ENCODE results near the gene KRT33A.

Gene KRT33A

DNA sequence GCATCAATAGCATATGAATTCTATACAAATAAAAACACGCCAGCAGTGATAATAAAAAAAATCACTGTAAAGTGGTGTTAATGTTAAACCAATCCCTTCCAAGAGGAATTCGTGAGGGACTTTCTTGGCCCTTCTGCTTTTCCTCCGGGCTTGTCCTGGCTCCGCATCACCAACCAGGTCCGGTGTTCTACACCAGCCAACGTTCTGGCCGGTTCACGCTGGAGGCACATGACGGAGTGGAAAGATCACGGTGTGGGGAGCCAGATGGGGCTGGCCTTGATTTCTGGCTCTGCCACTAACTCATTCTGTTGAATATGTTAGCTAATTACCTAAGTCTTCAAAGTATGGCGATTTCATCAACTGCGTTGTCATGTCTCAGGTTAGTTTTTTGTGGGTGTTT lies 46.5 kb downstream of the KRT33A start:
- DNase-seq (ENCODE audit: low spot score) (no peak), FAIRE-seq (no peak)

DNA sequence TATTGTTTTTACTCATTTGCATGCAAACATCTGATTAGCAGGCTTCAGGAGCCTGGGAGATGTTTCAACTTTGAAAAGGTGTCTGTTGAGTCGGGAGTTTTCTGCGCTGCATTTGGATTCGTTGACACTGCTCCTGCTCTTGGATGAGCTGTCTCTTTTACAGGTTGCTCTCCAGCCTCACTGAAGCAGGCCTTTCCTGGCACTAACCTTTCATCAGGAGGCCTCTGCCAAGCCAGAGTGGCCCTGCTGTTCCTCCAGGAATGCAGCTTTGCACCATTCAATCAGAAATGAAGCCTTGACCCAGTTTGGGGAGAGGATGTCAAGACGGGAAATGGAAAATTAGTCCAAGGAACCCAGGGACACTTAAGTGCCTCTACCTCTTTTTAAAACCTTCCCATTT lies 47.6 kb downstream of the KRT33A start:
- FAIRE-seq (no peak), DNase-seq (ENCODE audit: low spot score) (no peak)

DNA sequence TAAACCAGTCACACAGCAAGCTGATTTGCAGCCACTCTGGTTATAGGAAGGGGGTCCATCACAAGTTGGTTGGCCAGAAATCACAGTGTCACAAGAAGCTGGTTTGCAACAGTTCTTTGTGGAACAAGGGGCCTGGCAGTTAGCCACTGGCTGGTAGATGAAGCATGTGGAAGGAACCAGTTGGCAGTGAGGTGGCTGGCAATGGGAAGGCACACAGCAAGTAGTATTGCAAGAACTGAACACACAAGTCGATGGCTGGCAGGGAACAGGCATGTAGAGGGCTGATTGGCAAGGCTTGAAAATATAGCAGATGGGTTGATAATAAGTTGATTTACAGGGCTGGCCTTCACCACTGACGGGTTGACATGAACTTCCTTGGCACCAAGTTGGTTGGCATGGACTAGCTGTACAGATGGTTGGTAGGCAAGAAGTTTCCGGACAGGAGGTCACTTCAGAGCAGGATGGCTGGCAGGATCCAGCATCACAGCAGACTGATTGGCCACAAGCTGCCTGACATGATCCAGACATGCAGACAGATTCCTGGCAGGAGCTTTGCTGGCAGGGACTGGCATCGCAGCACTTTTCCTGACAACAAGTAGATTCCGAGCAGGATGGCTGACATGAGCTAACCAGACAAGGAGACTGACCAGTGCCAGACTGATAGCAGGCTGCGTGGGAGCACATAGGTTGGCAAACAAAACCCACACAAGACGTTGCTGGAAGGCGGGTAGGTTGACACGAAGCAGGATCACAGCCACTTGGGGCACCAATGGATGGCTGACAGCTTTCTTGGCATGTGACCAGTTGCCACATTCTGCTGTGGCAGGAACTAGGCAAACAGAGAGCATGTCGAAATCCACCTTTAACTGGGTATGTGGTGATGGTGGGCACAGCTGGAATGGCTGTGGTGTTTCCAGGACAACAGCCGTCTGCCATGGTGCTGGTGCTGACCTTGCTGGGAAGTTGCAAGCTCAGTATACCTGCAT lies 48.4 kb downstream of the KRT33A start, which contains the start of gene KRTAP29-1:
Gene KRTAP29-1 (minus strand): TSS at position 936 of the 986 bp plus-strand sequence. CDS start 0 bp downstream, at position 936.
- no peak for DNase-seq (ENCODE audit: low spot score)
- FAIRE-seq: peak; percentile 70

GRCh38 chr17:41301204-41301790 lies 49.3 kb downstream of the KRT33A start:
- FAIRE-seq: no peak
- DNase-seq (ENCODE audit: low spot score): no peak

DNA sequence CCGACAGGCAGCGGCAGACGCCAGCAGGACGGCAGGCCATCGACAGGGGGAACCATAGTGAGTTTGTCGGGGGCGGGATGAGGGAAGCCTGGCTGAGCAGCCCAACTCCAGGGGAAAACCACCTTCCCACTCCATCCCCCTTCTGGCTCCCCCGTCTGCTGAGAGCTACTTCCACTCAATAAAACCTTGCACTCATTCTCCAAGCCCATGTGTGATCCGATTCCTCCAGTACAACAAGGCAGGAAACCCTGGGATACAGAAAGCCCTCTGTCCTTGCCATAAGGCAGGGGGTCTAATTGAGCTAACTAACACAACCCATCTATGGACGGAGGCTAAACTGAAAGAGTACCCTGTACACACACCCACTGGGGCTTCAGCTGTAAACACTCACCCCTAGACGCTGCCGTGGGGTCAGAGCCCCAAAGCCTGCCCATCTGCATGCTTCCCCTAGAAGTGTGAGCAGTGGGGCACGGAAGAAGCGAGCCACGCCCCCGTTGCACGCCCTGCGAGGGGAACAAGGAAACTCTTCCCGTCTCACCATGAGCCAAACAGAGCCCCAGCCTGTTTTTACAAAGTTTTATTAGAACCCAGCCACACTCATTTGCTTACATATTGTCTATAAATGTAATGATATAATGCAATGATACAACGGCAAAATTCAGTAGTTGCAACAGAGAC lies 52.0 kb downstream of the KRT33A start:
- DNase-seq (ENCODE audit: low spot score) (no peak), FAIRE-seq (no peak)

DNA sequence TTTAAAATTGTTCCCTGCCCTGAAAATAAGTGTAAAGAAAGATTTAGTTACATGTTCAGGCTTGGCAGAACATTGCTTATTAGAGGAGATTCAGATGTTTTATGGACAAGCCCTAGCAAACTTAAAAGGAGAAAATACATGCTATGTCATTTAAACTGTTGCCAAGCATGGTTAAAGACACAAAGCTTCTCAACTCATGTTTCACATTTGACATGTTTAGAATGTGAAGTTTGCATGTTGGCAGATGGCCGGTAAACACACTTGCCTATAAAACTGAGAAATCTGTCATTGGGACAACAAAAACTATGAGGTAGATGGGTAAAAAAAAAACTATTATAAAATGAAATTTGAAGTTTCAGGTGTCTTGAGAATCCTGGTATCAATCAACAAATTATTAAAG lies 53.8 kb downstream of the KRT33A start:
- FAIRE-seq: no peak

More for the DNA sequence above, 53.8 kb downstream of the KRT33A start:
- DNase-seq (ENCODE audit: low spot score): no peak

All from urothelium cell line (cell line).